ENCODE measurements around the gene C2orf72.

C2orf72 gene

DNA sequence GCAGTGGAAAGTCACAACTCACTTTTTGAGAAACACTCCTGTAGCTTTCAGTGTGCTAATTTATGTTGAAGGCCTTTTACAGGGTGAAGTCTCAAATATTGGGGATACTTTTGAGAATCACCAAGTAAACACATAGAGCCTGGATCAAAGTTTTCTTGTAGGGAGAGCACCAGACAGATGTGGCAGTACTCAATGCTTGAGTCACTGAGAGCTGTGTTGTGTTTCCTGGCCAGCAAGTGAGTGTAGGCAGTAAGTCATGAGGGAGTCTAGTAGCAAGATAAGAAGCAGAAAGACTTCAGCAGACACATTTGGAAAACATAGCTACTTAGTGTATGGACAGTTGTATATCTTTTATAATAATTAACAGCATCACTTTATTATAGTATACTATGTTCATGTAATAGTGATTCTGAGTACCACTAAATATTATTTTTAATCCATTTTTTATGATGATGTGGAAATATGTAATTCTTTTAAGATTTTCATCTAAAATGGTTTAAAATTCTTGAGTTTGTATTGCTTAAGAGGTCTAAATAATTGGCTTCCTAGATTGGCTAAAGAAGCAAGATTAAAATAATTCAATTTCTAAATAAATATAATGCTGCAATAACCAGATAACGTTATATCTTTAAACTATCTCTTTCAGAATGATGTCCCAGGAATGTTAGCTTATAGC lies 32.2 kb downstream of the C2orf72 start:
- DNase-seq (ENCODE audit: low read depth): no peak

GRCh38 chr2:231084565-231084964 lies 47.2 kb downstream of the C2orf72 start:
- no peak for DNase-seq (ENCODE audit: low read depth)

GRCh38 chr2:231088754-231089153 lies 51.4 kb downstream of the C2orf72 start:
- DNase-seq (ENCODE audit: low read depth): no peak

DNA sequence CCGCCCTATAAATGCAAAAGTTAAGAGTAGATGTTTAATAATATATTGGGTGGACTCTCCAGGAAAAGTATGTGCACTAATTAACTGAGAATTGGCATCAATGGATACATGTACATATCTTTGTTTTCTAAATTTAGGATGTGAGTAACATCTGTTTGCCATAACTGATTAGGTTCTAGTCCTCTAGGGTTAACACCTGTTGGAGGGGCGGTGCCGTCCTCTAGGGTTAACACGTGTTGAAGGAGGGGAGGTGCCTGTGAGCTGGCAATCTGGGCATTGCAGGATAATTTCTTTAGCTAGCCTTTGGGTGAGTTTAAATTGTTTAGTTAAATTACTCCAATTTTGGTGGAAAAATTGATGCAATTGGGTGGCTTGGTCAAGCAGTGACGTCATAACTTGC lies 56.6 kb downstream of the C2orf72 start:
- no peak for DNase-seq (ENCODE audit: low read depth)

GRCh38 chr2:231094736-231095346 lies 57.5 kb downstream of the C2orf72 start:
- DNase-seq (ENCODE audit: low read depth): no peak

All from activated T-helper 9 cell treated with anti-CD3 and anti-CD28 coated beads, Interleukin-2, amount 50 U/mL, for 16 hours (primary cell).